Measurements from ENCODE around the gene HTRA1. TPM values are rescaled to one million over a fixed set of nuclear protein-coding genes. Genes with fewer than 3 reads are reported as not detected.

The HTRA1 gene
- total RNA-seq, 2 donors from 2014 or later, result 282 to 473 TPM

DNA sequence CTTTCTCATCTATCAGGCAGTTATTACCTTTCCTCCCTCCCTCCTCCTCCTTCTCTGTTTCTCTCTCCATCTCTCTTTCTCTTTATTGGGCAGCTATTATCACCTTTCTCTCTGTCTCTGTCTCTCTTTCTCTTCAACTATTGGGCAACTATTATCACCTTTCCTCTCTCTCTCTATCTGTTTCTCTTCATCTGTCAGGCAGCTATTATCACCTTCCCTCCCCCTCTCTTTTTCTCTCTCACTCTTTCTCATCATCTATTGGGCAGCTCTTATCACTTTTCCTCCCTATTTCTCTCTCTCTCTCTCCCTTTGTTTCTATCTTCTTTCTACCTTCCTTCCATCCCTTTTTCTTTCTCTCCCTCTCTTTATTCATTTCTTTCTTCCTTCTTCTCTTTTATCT is 100.4 kb downstream of the HTRA1 start:
- Histone ChIP-seq H3K4me3 (no peak overlapping the region), H3K4me1 (ENCODE audit: control insufficient read depth in 1 of 2, low read depth in 2 of 2) (peaks cover 4% of the 10 kb centered on the region in 2 donors), H3K9me3 (no peaks in the 10 kb centered on the region), H3K27ac (no peak overlapping the region), H3K27me3 (replicated peaks; ENCODE audit: insufficient read depth) (no peaks in the 10 kb centered on the region), H3K36me3 (no peaks in the 10 kb centered on the region)
- DNase-seq (ENCODE audit: low spot score), result no peak
- ATAC-seq (ENCODE audit: insufficient number of reproducible peaks, low FRiP score, low read depth), result no peak
- no peak for TF ChIP-seq CTCF (IDR thresholded peaks at IDR 0.05)

Other genes with a start within 250 kb of the HTRA1 start
- not detected for gene BTBD16, start 190.3 kb upstream of the HTRA1 start, total RNA-seq
- gene PLEKHA1, start 86.8 kb upstream of the HTRA1 start, total RNA-seq, result 10 to 100 TPM; 22.3 to 46.8 TPM
- not detected for gene ARMS2, start 6.9 kb upstream of the HTRA1 start, total RNA-seq
- under 1 TPM in 1 of 2 donors, not detected in 1; 0.14 TPM for gene DMBT1, start 99.2 kb downstream of the HTRA1 start, total RNA-seq
- gene C10orf120, start 238.3 kb downstream of the HTRA1 start, total RNA-seq, result not detected